Adrenal gland (tissue), 5 donors: ENCODE data around the gene AP4B1.

Experiments
- POLR2A ChIP-seq, 2 donors: fragments of 450-650 bp; IDR thresholded peaks; one replicate each; pipeline ENCODE4 v1.6.1; 2017; ENCODE audit warnings: antibody characterized with exemption in 2 of 2, mild to moderate bottlenecking in 2 of 2, moderate library complexity in 1 of 2
- TF ChIP-seq, protein P1 (sequence below), 6 experiments: fragments of 450-650 bp in 4 of 6; fragments of 200-600 bp in 2 of 6; sonication (generic) in 1 of 6; IDR thresholded peaks; 1 replicate in 5 of 6; 2 replicates in 1 of 6; pipeline versions ENCODE4 v1.5.1 to v1.8.0; 2016 to 2021; ENCODE audit warnings: antibody characterized with exemption in 6 of 6, mild to moderate bottlenecking in 2 of 6, moderate library complexity in 1 of 6
- donor health status: DM: no; HTN: no; CAD: no.

- TF ChIP-seq, protein P1, sequence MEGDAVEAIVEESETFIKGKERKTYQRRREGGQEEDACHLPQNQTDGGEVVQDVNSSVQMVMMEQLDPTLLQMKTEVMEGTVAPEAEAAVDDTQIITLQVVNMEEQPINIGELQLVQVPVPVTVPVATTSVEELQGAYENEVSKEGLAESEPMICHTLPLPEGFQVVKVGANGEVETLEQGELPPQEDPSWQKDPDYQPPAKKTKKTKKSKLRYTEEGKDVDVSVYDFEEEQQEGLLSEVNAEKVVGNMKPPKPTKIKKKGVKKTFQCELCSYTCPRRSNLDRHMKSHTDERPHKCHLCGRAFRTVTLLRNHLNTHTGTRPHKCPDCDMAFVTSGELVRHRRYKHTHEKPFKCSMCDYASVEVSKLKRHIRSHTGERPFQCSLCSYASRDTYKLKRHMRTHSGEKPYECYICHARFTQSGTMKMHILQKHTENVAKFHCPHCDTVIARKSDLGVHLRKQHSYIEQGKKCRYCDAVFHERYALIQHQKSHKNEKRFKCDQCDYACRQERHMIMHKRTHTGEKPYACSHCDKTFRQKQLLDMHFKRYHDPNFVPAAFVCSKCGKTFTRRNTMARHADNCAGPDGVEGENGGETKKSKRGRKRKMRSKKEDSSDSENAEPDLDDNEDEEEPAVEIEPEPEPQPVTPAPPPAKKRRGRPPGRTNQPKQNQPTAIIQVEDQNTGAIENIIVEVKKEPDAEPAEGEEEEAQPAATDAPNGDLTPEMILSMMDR (IDR thresholded peaks at IDR 0.05) = no peak
- TF ChIP-seq POLR2A (IDR thresholded peaks at IDR 0.05) = no peak
Measured at GRCh38 chr1:113895961-113896360, 8.6 kb downstream of the AP4B1 start.
